IMR-90 (cell line): ENCODE results near the gene SLC5A3. TPM values are rescaled to one million over a fixed set of nuclear protein-coding genes. Genes with fewer than 3 reads are reported as not detected.
A peak's percentile ranks its signal among the peaks of the same experiment; 100 is the strongest.

Experiments used
- ATAC-seq: fragments of 200-7000 bp; cut with Tn5 transposase; 2 replicates; pipeline ENCODE4 v1.9.1; 2020; ENCODE audit warnings: low read depth, mild to moderate bottlenecking, moderate library complexity
- Bru-seq: library from RNA; stranded (reverse); fragments of 400-500 nt; gene quantifications from one replicate; lab custom pipeline; 2021; lab: Mats Ljungman, UMichigan
- BruChase-seq, 2 experiments: library from RNA; stranded (reverse); fragments of 400-500 nt; gene quantifications; one replicate each; lab custom pipeline; 2021; lab: Mats Ljungman, UMichigan
- BruUV-seq: library from RNA; stranded (reverse); fragments of 400-500 nt; replicated peaks from 2 replicates; lab custom pipeline; 2021; lab: Mats Ljungman, UMichigan
- CTCF ChIA-PET: fragments of 300-600 bp; formaldehyde crosslinking; extraction: SDS; loops from one replicate; lab custom pipeline; 2021; ENCODE audit warnings: antibody characterized with exemption; lab: Yijun Ruan, JAX
- POLR2A ChIA-PET: fragments of 300-600 bp; sonication (Branson Sonifier 250); formaldehyde crosslinking; loops from one replicate; lab custom pipeline; 2022; ENCODE audit warnings: antibody characterized with exemption; ENCODE audit not compliant: unreplicated experiment; lab: Charles Lee
- DNase-seq: peaks from one replicate; pipeline ENCODE4 v3.0.0; 2013
- H2AFZ ChIP-seq: replicated peaks from 2 replicates; pipeline ENCODE3; 2013; ENCODE audit warnings: low read length, mild to moderate bottlenecking; ENCODE audit not compliant: poor library complexity
- H2AK5ac ChIP-seq: 2 replicates; pipeline ENCODE4 v1.6.1; 2013; ENCODE audit warnings: low read depth, low read length, inconsistent platforms
- H2AK9ac ChIP-seq: replicated peaks from 2 replicates; pipeline ENCODE3; 2013; ENCODE audit warnings: mild to moderate bottlenecking, low read depth, low read length, moderate library complexity; ENCODE audit not compliant: poor library complexity
- H2BK120ac ChIP-seq: 2 replicates; pipeline ENCODE4 v1.6.1; 2013; ENCODE audit warnings: low read depth, low read length, inconsistent platforms
- H2BK15ac ChIP-seq: 3 replicates; pipeline ENCODE4 v1.6.1; 2013; ENCODE audit warnings: low read depth, low read length, inconsistent platforms
- H2BK20ac ChIP-seq: 2 replicates; pipeline ENCODE4 v1.6.1; 2013; ENCODE audit warnings: low read depth, mild to moderate bottlenecking, inconsistent platforms, low read length, moderate library complexity
- H2BK5ac ChIP-seq: 2 replicates; pipeline ENCODE4 v1.6.1; 2013; ENCODE audit warnings: mild to moderate bottlenecking, low read depth, low read length, inconsistent platforms; ENCODE audit not compliant: poor library complexity, severe bottlenecking
- H3K14ac ChIP-seq: replicated peaks from 2 replicates; pipeline ENCODE4 v1.6.1; 2013; ENCODE audit warnings: low read depth, low read length, inconsistent platforms
- H3K18ac ChIP-seq: 2 replicates; pipeline ENCODE4 v1.6.1; 2013; ENCODE audit warnings: low read depth, low read length, control low read depth
- H3K23ac ChIP-seq: 2 replicates; pipeline ENCODE4 v1.6.1; 2013; ENCODE audit warnings: low read depth, low read length, inconsistent platforms
- H3K27ac ChIP-seq: 2 replicates; pipeline ENCODE4 v1.5.1; 2013; ENCODE audit warnings: mild to moderate bottlenecking, control low read depth, low read length; ENCODE audit not compliant: insufficient read depth
- H3K27me3 ChIP-seq: 2 replicates; pipeline ENCODE4 v1.6.1; 2013; ENCODE audit warnings: low read length; ENCODE audit not compliant: control insufficient read depth, insufficient read depth
- H3K36me3 ChIP-seq: 2 replicates; pipeline ENCODE4 v1.6.1; 2013; ENCODE audit warnings: low read length, mixed read lengths; ENCODE audit not compliant: control insufficient read depth, insufficient read depth
- H3K4ac ChIP-seq: 2 replicates; pipeline ENCODE4 v1.6.1; 2013; ENCODE audit warnings: low read depth, low read length, inconsistent platforms
- H3K4me1 ChIP-seq: 2 replicates; pipeline ENCODE4 v1.6.1; 2013; ENCODE audit warnings: low read length, mixed read lengths; ENCODE audit not compliant: control insufficient read depth, insufficient read depth
- H3K4me2 ChIP-seq: 2 replicates; pipeline ENCODE4 v1.6.1; 2013; ENCODE audit warnings: low read depth, mild to moderate bottlenecking, control low read depth, low read length, moderate library complexity
- H3K4me3 ChIP-seq: 2 replicates; pipeline ENCODE4 v1.5.1; 2013; ENCODE audit warnings: low read depth, mild to moderate bottlenecking, control low read depth, low read length, moderate library complexity; ENCODE audit not compliant: insufficient read depth
- H3K56ac ChIP-seq: 2 replicates; pipeline ENCODE4 v1.6.1; 2013; ENCODE audit warnings: low read length, inconsistent platforms; ENCODE audit not compliant: insufficient read depth; ENCODE audit errors: extremely low read depth
- H3K79me1 ChIP-seq, 2 experiments: 2 replicates each; pipeline ENCODE4 v1.6.1; 2013; ENCODE audit warnings: low read length in 2 of 2, inconsistent platforms in 1 of 2, low read depth in 1 of 2
- H3K9ac ChIP-seq: 2 replicates; pipeline ENCODE4 v1.6.1; 2013; ENCODE audit warnings: low read depth, low read length, control low read depth
- H3K9me1 ChIP-seq: 2 replicates; pipeline ENCODE4 v1.6.1; 2013; ENCODE audit warnings: low read length, inconsistent platforms; ENCODE audit not compliant: insufficient read depth
- H3K9me3 ChIP-seq: 2 replicates; pipeline ENCODE4 v1.6.1; 2013; ENCODE audit warnings: low read length; ENCODE audit not compliant: control insufficient read depth, insufficient read depth
- H4K20me1 ChIP-seq: 2 replicates; pipeline ENCODE4 v1.6.1; 2013; ENCODE audit warnings: low read length, inconsistent platforms; ENCODE audit not compliant: insufficient read depth
- H4K5ac ChIP-seq: 2 replicates; pipeline ENCODE4 v1.6.1; 2013; ENCODE audit warnings: mild to moderate bottlenecking, low read depth, low read length, control low read depth
- H4K8ac ChIP-seq, 2 experiments: 2 replicates each; pipeline ENCODE4 v1.6.1; 2013; ENCODE audit warnings: low read depth in 2 of 2, low read length in 2 of 2, control low read depth in 1 of 2, inconsistent platforms in 1 of 2
- H4K91ac ChIP-seq: 2 replicates; pipeline ENCODE4 v1.6.1; 2013; ENCODE audit warnings: low read depth, low read length, inconsistent platforms; ENCODE audit not compliant: insufficient read depth
- BHLHE40 ChIP-seq: fragments of 150-350 bp; IDR thresholded peaks from 2 replicates; pipeline ENCODE4 v1.6.1; 2016; ENCODE audit warnings: mild to moderate bottlenecking, low read depth, low read length
- CHD1 ChIP-seq: IDR thresholded peaks from 2 replicates; pipeline ENCODE4 v1.6.1; 2012; ENCODE audit warnings: low read depth, low read length, improper control_type of control experiment
- CTCF ChIP-seq: conservative IDR thresholded peaks from 2 replicates; pipeline ENCODE4 v1.5.1; 2012; ENCODE audit warnings: mild to moderate bottlenecking, low read depth, low read length, improper control_type of control experiment
- FOS ChIP-seq: fragments of 150-350 bp; IDR thresholded peaks from 2 replicates; pipeline ENCODE4 v1.6.1; 2016; ENCODE audit warnings: low read depth, low read length
- MAZ ChIP-seq: IDR thresholded peaks from 2 replicates; pipeline ENCODE4 v1.6.1; 2012; ENCODE audit warnings: low read depth, mild to moderate bottlenecking, low read length, improper control_type of control experiment, moderate library complexity, borderline replicate concordance
- MXI1 ChIP-seq: IDR thresholded peaks from 2 replicates; pipeline ENCODE4 v1.6.1; 2012; ENCODE audit warnings: low read depth, mild to moderate bottlenecking, low read length, moderate library complexity, borderline replicate concordance
- RAD21 ChIP-seq: IDR thresholded peaks from 2 replicates; pipeline ENCODE4 v1.6.1; 2012; ENCODE audit warnings: low read length, improper control_type of control experiment
- RCOR1 ChIP-seq: IDR thresholded peaks from 2 replicates; pipeline ENCODE4 v1.6.1; 2012; ENCODE audit warnings: mild to moderate bottlenecking, low read length, improper control_type of control experiment; ENCODE audit not compliant: insufficient replicate concordance
- USF2 ChIP-seq: fragments of 150-350 bp; IDR thresholded peaks from 2 replicates; pipeline ENCODE4 v1.6.1; 2017; ENCODE audit warnings: mild to moderate bottlenecking, antibody characterized with exemption, low read length, low read depth
- WGBS, 2 experiments: methylation state at CpG; one replicate each; pipeline versions ENCODE4 v1.1.5 to v1.1.7; 2013; ENCODE audit warnings: missing lambda C conversion rate in 2 of 2; ENCODE audit not compliant: insufficient read length in 1 of 2; ENCODE audit errors: extremely low coverage in 2 of 2; 5-methylcytosine and 5-hydroxymethylcytosine counted together
- dilution Hi-C: fragments of 300-500 bp; cut with HindIII; formaldehyde crosslinking; loops from one replicate; pipeline ENCODE4 v1.14.3; 2018; ENCODE audit warnings: low sequenced_read_pairs; ENCODE audit not compliant: unreplicated experiment
- in situ Hi-C: fragments of 300-500 bp; cut with MboI; formaldehyde crosslinking; loops from 3 replicates; pipeline ENCODE4 v1.14.3; 2019; ENCODE audit warnings: low sequenced_read_pairs, inconsistent platforms, mixed read lengths
- intact Hi-C: fragments of 100-400 bp; cut with micrococcal nuclease; formaldehyde crosslinking; loops from 2 replicates; pipeline ENCODE4 v1.10.0; 2022
- long read RNA-seq: library from polyadenylated mRNA; unstranded; transcript quantifications from one replicate; pipeline ENCODE4 v2.0.0, GENCODE V29; 2021; ENCODE audit not compliant: unreplicated experiment
- polyA plus RNA-seq, 3 experiments: library from polyadenylated mRNA; depleted of rRNA; stranded (reverse); fragments of >200 nt; gene quantifications; 2 replicates each; pipeline ENCODE4 v1.2.3, GENCODE V29; 2012; ENCODE audit warnings: low replicate concordance in 1 of 3
- total RNA-seq: library from RNA; depleted of rRNA; stranded (reverse); fragments of >200 nt; gene quantifications from 2 replicates; pipeline ENCODE4 v1.2.3, GENCODE V29; 2012; rRNA removed
- TF ChIP-seq, protein P1 (sequence below): fragments of 150-350 bp; IDR thresholded peaks from 2 replicates; pipeline ENCODE4 v1.6.1; 2016; ENCODE audit warnings: low read depth, mild to moderate bottlenecking, low read length, moderate library complexity, borderline replicate concordance

Gene SLC5A3
- total RNA-seq, result 9.9 and 15.6 TPM in 2 replicates
- 1.3 and 1.8 TPM in 2 replicates for polyA plus RNA-seq (2012; rRNA removed)
- 0.29 and 0.30 TPM in 2 replicates for polyA plus RNA-seq (2012; cell fraction: cytosol; rRNA removed)
- 0.49 and 3.2 TPM in 2 replicates for polyA plus RNA-seq (2012; cell fraction: nucleus; rRNA removed; ENCODE audit: low replicate concordance)
- percentile 78 among the genes with signal in this experiment for Bru-seq, nascent RNA
- BruChase-seq, experiment 1, labeled RNA remaining after a 6-hour chase, result percentile 92 among the genes with signal in this experiment
- BruChase-seq, experiment 2, labeled RNA remaining after a 2-hour chase, result percentile 98 among the genes with signal in this experiment
- long read RNA-seq, full-length matches to known transcripts, result 4 of 4 reads
- long read RNA-seq, partial matches to known transcripts, result 0 of 4 reads
- long read RNA-seq, other reads (novel, unspliced or antisense), result 0 of 4 reads

GRCh38 chr21:34073032-34073748 lies at the start of gene SLC5A3, which contains the start of gene MRPS6:
Gene SLC5A3 (plus strand): TSS chr21:34073578. CDS start chr21:34095199, 21,621 bp downstream.
Gene MRPS6 (plus strand): TSS chr21:34073578. CDS start chr21:34073701, 123 bp downstream.
- ChIA-PET POLR2A (no interaction called here), CTCF (interaction anchor here (0.6 to 2.0 kb wide), 4 partner anchors 10 to 149 kb away, joined by 3 to 8 read pairs (median 3); no protein-coding TSS in a partner anchor)
- peak within 1 kb of the TSS; percentile 59 for H2BK120ac ChIP-seq
- H2AFZ ChIP-seq, result peak within 1 kb of the TSS; percentile 95
- H4K20me1 ChIP-seq, result peaks cover 25% of the 10 kb centered on the region; the same call in 1 of the 2 replicates
- H4K8ac ChIP-seq, result peak within 1 kb of the TSS; percentile 87 to 95
- H3K9me3 ChIP-seq, result no peaks in the 10 kb centered on the region
- H2BK20ac ChIP-seq, result peak within 1 kb of the TSS; percentile 12; the same call in 1 of the 2 replicates
- ATAC-seq, result peak; percentile 88
- H3K9ac ChIP-seq, result peak within 1 kb of the TSS; percentile 91
- no peak within 1 kb of the TSS; the same call in 1 of the 2 replicates for H3K18ac ChIP-seq
- H3K9me1 ChIP-seq, result no peaks in the 10 kb centered on the region
- peak within 1 kb of the TSS; percentile 57 for H4K91ac ChIP-seq
- peak within 1 kb of the TSS; percentile 52 for H3K56ac ChIP-seq
- H3K27ac ChIP-seq, result peak within 1 kb of the TSS; percentile 87
- 1% methylated on average over 34 of the region's 104 CpGs; no CpG with 5 or more reads in 1 of the 2 experiments for WGBS, 2 experiments
- dilution Hi-C loops, result no loop called here
- H3K23ac ChIP-seq, result peak within 1 kb of the TSS; percentile 42
- peak within 1 kb of the TSS; percentile 100 for H3K4me3 ChIP-seq
- peaks cover 3% of the 10 kb centered on the region; the same call in 1 of the 2 replicates for H3K4me1 ChIP-seq
- peak within 1 kb of the TSS; percentile 92 for H3K4me2 ChIP-seq
- H3K27me3 ChIP-seq, result peaks cover 5% of the 10 kb centered on the region; the same call in 1 of the 2 replicates
- H3K4ac ChIP-seq, result peak within 1 kb of the TSS; percentile 76
- peak; percentile 81 for DNase-seq
- H3K14ac ChIP-seq, result peak within 1 kb of the TSS; percentile 46
- in situ Hi-C loops, result no loop called here
- BruUV-seq, result no TSS peak
- peak within 1 kb of the TSS; percentile 89 for H2AK9ac ChIP-seq
- H4K5ac ChIP-seq, result peak within 1 kb of the TSS; percentile 56
- no peak within 1 kb of the TSS for H2BK15ac ChIP-seq
- H3K36me3 ChIP-seq, result peaks cover under 1% of the 10 kb centered on the region; the same call in 1 of the 2 replicates
- peaks cover 22 to 34% of the 10 kb centered on the region in 2 experiments for H3K79me1 ChIP-seq
- peak within 1 kb of the TSS; percentile 77 for H2BK5ac ChIP-seq
- peak within 1 kb of the TSS; percentile 63; the same call in 1 of the 2 replicates for H2AK5ac ChIP-seq
- intact Hi-C loops, result loop anchor here (1.0 to 5.0 kb wide), 2 partner anchors 129 to 149 kb away; no protein-coding TSS in a partner anchor
- TF ChIP-seq MAZ, result peak; percentile 54; the same call in 1 of the 2 replicates
- TF ChIP-seq MXI1, result peak; percentile 61
- TF ChIP-seq RCOR1, result no peak
- no peak for TF ChIP-seq FOS
- peak; percentile 71; the same call in 1 of the 2 replicates for TF ChIP-seq BHLHE40
- no peak for TF ChIP-seq USF2
- no peak for TF ChIP-seq CHD1
- TF ChIP-seq, protein P1, sequence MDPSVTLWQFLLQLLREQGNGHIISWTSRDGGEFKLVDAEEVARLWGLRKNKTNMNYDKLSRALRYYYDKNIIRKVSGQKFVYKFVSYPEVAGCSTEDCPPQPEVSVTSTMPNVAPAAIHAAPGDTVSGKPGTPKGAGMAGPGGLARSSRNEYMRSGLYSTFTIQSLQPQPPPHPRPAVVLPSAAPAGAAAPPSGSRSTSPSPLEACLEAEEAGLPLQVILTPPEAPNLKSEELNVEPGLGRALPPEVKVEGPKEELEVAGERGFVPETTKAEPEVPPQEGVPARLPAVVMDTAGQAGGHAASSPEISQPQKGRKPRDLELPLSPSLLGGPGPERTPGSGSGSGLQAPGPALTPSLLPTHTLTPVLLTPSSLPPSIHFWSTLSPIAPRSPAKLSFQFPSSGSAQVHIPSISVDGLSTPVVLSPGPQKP, result no peak
- 0 out of 2 replicates have a peak, but pooled peaks have one; percentile 7 for TF ChIP-seq RAD21
- TF ChIP-seq CTCF, result peak; percentile 26; the same call in 1 of the 2 replicates
